VCaP (cell line): ENCODE measurements around the gene YEATS2.

Experiments used
- H3K27ac ChIP-seq: fragments of 450-650 bp; 2 replicates; pipeline ENCODE4 v1.5.1; 2017
- CTCF ChIP-seq: fragments of 450-650 bp; conservative IDR thresholded peaks from 2 replicates; pipeline ENCODE4 v1.5.1; 2017; ENCODE audit warnings: mild to moderate bottlenecking, moderate library complexity

The YEATS2 gene

GRCh38 chr3:183743231-183743630 is 45.6 kb downstream of the YEATS2 start:
- H3K27ac ChIP-seq, result no peak overlapping the region
- no peak for TF ChIP-seq CTCF

DNA sequence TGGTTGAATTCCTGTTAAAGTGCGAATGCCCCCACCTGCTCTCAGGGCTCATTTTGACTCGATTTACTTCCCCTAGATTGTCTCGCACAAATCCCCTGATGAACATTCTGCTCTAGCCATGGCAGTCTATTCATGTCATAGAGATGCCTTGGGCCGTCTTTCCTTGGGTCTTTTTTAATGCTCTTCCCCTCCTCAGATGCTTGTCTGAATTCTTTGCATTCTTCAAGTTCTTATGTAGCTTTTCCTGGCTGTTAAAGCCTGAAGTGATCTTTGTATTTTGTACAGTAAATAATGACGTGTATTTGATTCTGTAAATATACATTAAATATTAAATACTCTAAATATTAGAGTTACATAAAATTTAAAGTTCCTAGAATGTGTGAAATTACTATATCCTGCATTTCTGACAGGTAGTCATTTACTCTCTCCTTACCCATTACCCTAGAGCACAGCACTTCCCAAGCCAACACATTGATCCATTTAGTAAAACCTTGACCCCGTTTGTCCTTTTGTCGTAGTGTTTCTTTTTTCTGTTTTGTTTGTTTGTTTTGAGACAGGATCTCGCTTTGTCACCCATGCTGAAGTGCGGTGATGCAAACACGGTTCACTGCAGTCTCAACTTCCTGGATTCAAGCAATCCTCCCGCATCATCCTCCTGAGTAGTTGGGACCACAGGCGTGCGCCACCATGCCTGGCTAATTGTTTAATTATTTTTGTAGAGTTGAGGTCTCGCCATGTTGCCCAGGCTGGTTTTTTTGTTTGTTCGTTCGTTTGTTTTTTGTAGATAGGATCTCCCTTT is 47.9 kb downstream of the YEATS2 start:
- H3K27ac ChIP-seq, result no peak overlapping the region
- TF ChIP-seq CTCF, result no peak

DNA sequence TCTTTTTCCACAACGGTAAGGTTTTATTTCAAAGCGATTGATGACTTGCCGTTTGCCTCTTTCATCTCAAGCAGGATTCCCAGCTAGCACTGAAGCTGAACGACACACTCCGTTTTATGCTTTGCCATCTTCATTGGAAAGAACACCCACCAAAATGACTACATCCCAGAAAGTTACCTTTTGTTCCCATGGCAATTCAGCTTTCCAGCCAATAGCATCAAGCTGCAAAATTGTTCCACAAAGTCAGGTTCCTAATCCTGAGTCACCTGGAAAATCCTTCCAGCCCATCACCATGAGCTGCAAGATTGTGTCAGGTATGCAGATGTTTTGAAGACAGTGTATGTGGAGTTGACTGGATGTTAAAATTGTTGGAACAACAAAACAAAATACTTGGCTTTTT is 56.5 kb downstream of the YEATS2 start:
- no peak for TF ChIP-seq CTCF
- H3K27ac ChIP-seq, result no peak overlapping the region

GRCh38 chr3:183762304-183762703 is 64.7 kb downstream of the YEATS2 start:
- TF ChIP-seq CTCF, result no peak
- H3K27ac ChIP-seq, result peak overlapping the region; percentile 87

DNA sequence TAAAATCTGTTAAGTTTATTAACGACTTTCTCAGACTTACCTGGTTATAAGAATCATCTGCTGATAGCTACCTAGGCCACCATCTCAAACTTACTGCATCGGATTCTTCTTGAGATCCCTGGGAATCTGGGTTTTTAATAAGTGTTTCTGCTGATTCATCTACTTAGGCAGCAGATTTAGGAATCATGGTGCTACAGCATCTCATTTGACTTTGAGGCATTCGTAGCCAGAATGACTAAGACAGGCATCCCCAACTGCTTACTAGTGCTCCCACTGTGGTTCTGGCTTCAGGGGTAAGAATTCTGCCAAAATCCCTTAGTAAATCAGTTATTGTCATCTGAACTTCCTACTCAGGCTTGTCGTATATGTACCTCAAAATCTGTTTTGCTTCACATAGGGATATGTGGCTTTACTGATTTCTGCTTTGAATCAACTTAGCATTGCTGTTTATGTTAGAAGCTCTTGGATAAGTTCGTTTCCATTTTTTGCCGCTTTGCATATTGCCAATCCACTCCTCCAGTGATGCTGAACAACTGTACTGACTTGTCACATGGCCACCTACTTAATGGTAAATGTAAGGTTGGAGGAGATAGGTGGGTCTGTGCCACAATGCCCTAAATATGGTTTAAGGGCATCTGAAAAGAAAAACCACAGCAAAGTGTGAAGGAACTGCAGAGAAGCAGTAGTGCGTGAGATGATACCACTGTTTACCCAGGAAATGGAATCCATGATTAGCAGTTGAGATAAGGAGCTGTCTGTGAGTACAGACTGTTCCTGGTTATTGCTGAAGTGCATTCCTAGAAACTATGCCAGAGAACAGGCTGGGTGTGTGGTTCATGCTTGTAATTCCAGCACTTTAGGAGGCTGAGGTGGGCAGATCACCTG is 67.5 kb downstream of the YEATS2 start:
- H3K27ac ChIP-seq, result peak overlapping the region; percentile 87
- TF ChIP-seq CTCF, result no peak

GRCh38 chr3:183766107-183766506 is 68.5 kb downstream of the YEATS2 start:
- no peak for TF ChIP-seq CTCF
- peak overlapping the region; percentile 87 for H3K27ac ChIP-seq
